H1 (cell line): ENCODE results near the gene SH3D19. TPM values are rescaled to one million over a fixed set of nuclear protein-coding genes. Genes with fewer than 3 reads are reported as not detected.

ENCODE experiments used
- CTCF ChIA-PET: fragments of 300-600 bp; sonication (Branson Sonifier 250); formaldehyde crosslinking; loops from one replicate; lab custom pipeline; 2021; ENCODE audit not compliant: partially characterized antibody; lab: Charles Lee
- POLR2A ChIA-PET: fragments of 300-600 bp; sonication (Branson Sonifier 250); formaldehyde crosslinking; loops from one replicate; lab custom pipeline; 2021; ENCODE audit warnings: inconsistent platforms; ENCODE audit not compliant: partially characterized antibody; lab: Charles Lee
- DNase-seq, 2 experiments: peaks; one replicate each; pipeline versions ENCODE4 v3.0.0 to v3.0.0-alpha.2; 2010 to 2022; ENCODE audit warnings: low spot score in 2 of 2, low read depth in 1 of 2, mixed read lengths in 1 of 2
- FAIRE-seq: peaks from 2 replicates; lab custom pipeline; 2011; peaks lifted over from hg19 to GRCh38; lab: Jason Lieb, UNC
- H2AFZ ChIP-seq: 2 replicates; pipeline ENCODE4 v1.8.1; 2012; ENCODE audit warnings: low read length, inconsistent platforms
- H2AK5ac ChIP-seq: 2 replicates; pipeline ENCODE4 v1.6.1; 2013; ENCODE audit warnings: low read depth, low read length
- H2BK120ac ChIP-seq: replicated peaks from 2 replicates; pipeline ENCODE3; 2013; ENCODE audit warnings: low read depth, low read length, inconsistent platforms
- H2BK12ac ChIP-seq: 2 replicates; pipeline ENCODE4 v1.6.1; 2013; ENCODE audit warnings: low read depth, low read length
- H2BK15ac ChIP-seq: 2 replicates; pipeline ENCODE4 v1.6.1; 2013; ENCODE audit warnings: low read length
- H2BK20ac ChIP-seq: 2 replicates; pipeline ENCODE4 v1.6.1; 2013; ENCODE audit warnings: low read length
- H2BK5ac ChIP-seq: 2 replicates; pipeline ENCODE4 v1.6.1; 2013; ENCODE audit warnings: low read depth, low read length
- H3K14ac ChIP-seq: 2 replicates; pipeline ENCODE4 v1.6.1; 2013; ENCODE audit warnings: inconsistent platforms; ENCODE audit not compliant: insufficient read length
- H3K18ac ChIP-seq: 2 replicates; pipeline ENCODE4 v1.6.1; 2013; ENCODE audit warnings: low read length; ENCODE audit errors: extremely low read depth
- H3K23ac ChIP-seq: 2 replicates; pipeline ENCODE4 v1.6.1; 2013; ENCODE audit warnings: inconsistent platforms; ENCODE audit not compliant: insufficient read length
- H3K23me2 ChIP-seq: 2 replicates; pipeline ENCODE4 v1.6.1; 2013; ENCODE audit warnings: low read depth, low read length
- H3K27ac ChIP-seq: 2 replicates; pipeline ENCODE4 v1.6.1; 2011; ENCODE audit warnings: low read depth, low read length, inconsistent platforms
- H3K27me3 ChIP-seq, 4 experiments: replicated peaks in 1 of 4; 1 replicate in 1 of 4; 2 replicates in 3 of 4; pipeline versions ENCODE4 v1.6.1 to v1.8.1; 2011 to 2013; ENCODE audit warnings: low read length in 3 of 4, mild to moderate bottlenecking in 3 of 4, inconsistent platforms in 2 of 4, mixed read lengths in 2 of 4, moderate library complexity in 1 of 4; ENCODE audit not compliant: control insufficient read depth in 3 of 4, insufficient read depth in 3 of 4; ENCODE audit errors: extremely low read depth in 1 of 4
- H3K36me3 ChIP-seq, 4 experiments: 2 replicates each; pipeline versions ENCODE4 v1.6.1 to v1.8.1; 2011 to 2013; ENCODE audit warnings: mild to moderate bottlenecking in 4 of 4, low read length in 3 of 4, moderate library complexity in 2 of 4, control low read depth in 1 of 4, inconsistent platforms in 1 of 4; ENCODE audit not compliant: insufficient read depth in 4 of 4, control insufficient read depth in 2 of 4
- H3K4ac ChIP-seq: replicated peaks from 2 replicates; pipeline ENCODE3; 2013; ENCODE audit warnings: low read length, low read depth, mixed read lengths, inconsistent platforms; ENCODE audit not compliant: insufficient read length
- H3K4me1 ChIP-seq, 4 experiments: replicated peaks in 1 of 4; 1 replicate in 1 of 4; 2 replicates in 3 of 4; pipeline versions ENCODE4 v1.6.1 to v1.8.1; 2011 to 2013; ENCODE audit warnings: low read length in 3 of 4, inconsistent platforms in 2 of 4, mixed read lengths in 1 of 4; ENCODE audit not compliant: insufficient read depth in 4 of 4, control insufficient read depth in 3 of 4
- H3K4me2 ChIP-seq, 2 experiments: 2 replicates each; pipeline versions ENCODE4 v1.6.1 to v1.8.1; 2011 to 2013; ENCODE audit warnings: low read depth in 2 of 2, low read length in 2 of 2, control low read depth in 1 of 2, inconsistent platforms in 1 of 2, mild to moderate bottlenecking in 1 of 2; ENCODE audit not compliant: insufficient read depth in 1 of 2
- H3K4me3 ChIP-seq, 4 experiments: fragments of 200-600, 300-600 bp in 1 of 4; sonication (generic), shearing (Covaris generic), sonication (Bioruptor Twin) in 1 of 4; 2 replicates each; pipeline versions ENCODE4 v1.5.1 to v1.8.1; 2011 to 2016; ENCODE audit warnings: low read length in 4 of 4, low read depth in 3 of 4, control low read depth in 2 of 4, inconsistent platforms in 2 of 4, mild to moderate bottlenecking in 2 of 4, mixed read lengths in 1 of 4, moderate library complexity in 1 of 4; ENCODE audit not compliant: insufficient read depth in 2 of 4; ENCODE audit errors: extremely low read depth in 1 of 4
- H3K56ac ChIP-seq: replicated peaks from 2 replicates; pipeline ENCODE3; 2013; ENCODE audit warnings: low read depth, mild to moderate bottlenecking, mixed read lengths, low read length, inconsistent platforms; ENCODE audit not compliant: insufficient read length
- H3K79me1 ChIP-seq: 2 replicates; pipeline ENCODE4 v1.6.1; 2013; ENCODE audit warnings: low read depth, low read length, control low read depth
- H3K79me2 ChIP-seq, 2 experiments: 2 replicates each; pipeline versions ENCODE4 v1.6.1 to v1.8.1; 2012 to 2013; ENCODE audit warnings: low read length in 2 of 2, mild to moderate bottlenecking in 2 of 2, inconsistent platforms in 1 of 2; ENCODE audit not compliant: insufficient read depth in 2 of 2, control insufficient read depth in 1 of 2
- H3K9ac ChIP-seq, 4 experiments: replicated peaks in 1 of 4; 1 replicate in 1 of 4; 2 replicates in 3 of 4; pipeline versions ENCODE4 v1.6.1 to v1.8.1; 2011 to 2013; ENCODE audit warnings: low read depth in 3 of 4, low read length in 3 of 4, control low read depth in 2 of 4, mild to moderate bottlenecking in 2 of 4, moderate library complexity in 2 of 4, inconsistent platforms in 1 of 4; ENCODE audit errors: extremely low read depth in 1 of 4
- H3K9me3 ChIP-seq, 2 experiments: 2 replicates each; pipeline versions ENCODE4 v1.6.1 to v1.8.1; 2012 to 2013; ENCODE audit warnings: mild to moderate bottlenecking in 2 of 2, moderate library complexity in 2 of 2, control low read depth in 1 of 2, inconsistent platforms in 1 of 2, low read depth in 1 of 2, low read length in 1 of 2, mixed read lengths in 1 of 2; ENCODE audit not compliant: insufficient read depth in 2 of 2
- H4K20me1 ChIP-seq, 2 experiments: replicated peaks in 1 of 2; 2 replicates each; pipeline versions ENCODE3 to v1.8.1; 2011 to 2013; ENCODE audit warnings: inconsistent platforms in 2 of 2, low read length in 2 of 2, mild to moderate bottlenecking in 1 of 2; ENCODE audit not compliant: insufficient read depth in 2 of 2, control insufficient read depth in 1 of 2
- H4K5ac ChIP-seq: 2 replicates; pipeline ENCODE4 v1.6.1; 2013; ENCODE audit warnings: low read length, low read depth, mixed read lengths, inconsistent platforms; ENCODE audit not compliant: insufficient read length
- H4K8ac ChIP-seq: 2 replicates; pipeline ENCODE4 v1.8.0; 2013; ENCODE audit warnings: mild to moderate bottlenecking, moderate library complexity, low read length, inconsistent platforms; ENCODE audit not compliant: insufficient read depth; ENCODE audit errors: extremely low read depth
- H4K91ac ChIP-seq: replicated peaks from 2 replicates; pipeline ENCODE3; 2013; ENCODE audit warnings: low read length, mixed read lengths, inconsistent platforms; ENCODE audit not compliant: insufficient read length
- BCL11A ChIP-seq, 2 experiments: IDR thresholded peaks; one replicate each; pipeline ENCODE4 v1.6.1; 2011; ENCODE audit warnings: low read depth in 2 of 2, low read length in 2 of 2, mild to moderate bottlenecking in 2 of 2
- POLR2AphosphoS5 ChIP-seq: IDR thresholded peaks from 2 replicates; pipeline ENCODE4 v1.6.1; 2011; ENCODE audit warnings: low read depth, low read length
- RAD21 ChIP-seq, 2 experiments: IDR thresholded peaks in 1 of 2; conservative IDR thresholded peaks in 1 of 2; 2 replicates each; pipeline ENCODE4 v1.6.1; 2011; ENCODE audit warnings: low read depth in 2 of 2, low read length in 2 of 2, improper control_type of control experiment in 1 of 2, inconsistent platforms in 1 of 2, mild to moderate bottlenecking in 1 of 2, moderate library complexity in 1 of 2
- RBBP5 ChIP-seq: IDR thresholded peaks from 2 replicates; pipeline ENCODE4 v1.7.1; 2012; ENCODE audit warnings: low read depth, mild to moderate bottlenecking, inconsistent platforms, low read length, moderate library complexity, borderline replicate concordance
- SIN3A ChIP-seq, 2 experiments: IDR thresholded peaks in 1 of 2; conservative IDR thresholded peaks in 1 of 2; 2 replicates each; pipeline ENCODE4 v1.6.1; 2011 to 2012; ENCODE audit warnings: low read length in 2 of 2, improper control_type of control experiment in 1 of 2, low read depth in 1 of 2, mild to moderate bottlenecking in 1 of 2
- WGBS, 2 experiments: shearing (Covaris generic) in 1 of 2; methylation state at CpG; one replicate each; pipeline versions ENCODE4 v1.1.6 to v1.1.7; 2013 to 2015; ENCODE audit warnings: low lambda C conversion rate in 2 of 2, mixed read lengths in 2 of 2, inconsistent platforms in 1 of 2, low coverage in 1 of 2, missing lambda C conversion rate in 1 of 2; ENCODE audit not compliant: insufficient replicate concordance in 2 of 2, insufficient coverage in 1 of 2, insufficient read length in 1 of 2; ENCODE audit errors: extremely low coverage in 1 of 2, missing lambda C conversion rate in 1 of 2; 5-methylcytosine and 5-hydroxymethylcytosine counted together
- polyA plus RNA-seq, 7 experiments: library from polyadenylated mRNA; depleted of rRNA in 3 of 7; stranded (reverse) in 5 of 7; unstranded in 2 of 7; fragments of >200 nt in 5 of 7; fragments of 200-250 nt in 2 of 7; gene quantifications; 1 replicate in 5 of 7; 2 replicates in 1 of 7; 4 replicates in 1 of 7; pipeline versions ENCODE4 v1.2.1 to v1.2.3, GENCODE V29; 2011 to 2013; ENCODE audit warnings: missing spikeins in 2 of 7, mixed read lengths in 2 of 7
- total RNA-seq: library from RNA; stranded (reverse); fragmentation: NEBNext Ultra II Directional; extraction: Animal tissue kit (Norgen Biotek cat#: 25700); gene quantifications from 2 replicates; pipeline ENCODE4 v1.2.1, GENCODE V29; 2021

The SH3D19 gene
- total and polyA plus RNA-seq, 2 of the 8 experiments (the other 6 are each of a cell fraction or from before 2014, with no cell fraction given) = 11.7 to 51.3 TPM

DNA sequence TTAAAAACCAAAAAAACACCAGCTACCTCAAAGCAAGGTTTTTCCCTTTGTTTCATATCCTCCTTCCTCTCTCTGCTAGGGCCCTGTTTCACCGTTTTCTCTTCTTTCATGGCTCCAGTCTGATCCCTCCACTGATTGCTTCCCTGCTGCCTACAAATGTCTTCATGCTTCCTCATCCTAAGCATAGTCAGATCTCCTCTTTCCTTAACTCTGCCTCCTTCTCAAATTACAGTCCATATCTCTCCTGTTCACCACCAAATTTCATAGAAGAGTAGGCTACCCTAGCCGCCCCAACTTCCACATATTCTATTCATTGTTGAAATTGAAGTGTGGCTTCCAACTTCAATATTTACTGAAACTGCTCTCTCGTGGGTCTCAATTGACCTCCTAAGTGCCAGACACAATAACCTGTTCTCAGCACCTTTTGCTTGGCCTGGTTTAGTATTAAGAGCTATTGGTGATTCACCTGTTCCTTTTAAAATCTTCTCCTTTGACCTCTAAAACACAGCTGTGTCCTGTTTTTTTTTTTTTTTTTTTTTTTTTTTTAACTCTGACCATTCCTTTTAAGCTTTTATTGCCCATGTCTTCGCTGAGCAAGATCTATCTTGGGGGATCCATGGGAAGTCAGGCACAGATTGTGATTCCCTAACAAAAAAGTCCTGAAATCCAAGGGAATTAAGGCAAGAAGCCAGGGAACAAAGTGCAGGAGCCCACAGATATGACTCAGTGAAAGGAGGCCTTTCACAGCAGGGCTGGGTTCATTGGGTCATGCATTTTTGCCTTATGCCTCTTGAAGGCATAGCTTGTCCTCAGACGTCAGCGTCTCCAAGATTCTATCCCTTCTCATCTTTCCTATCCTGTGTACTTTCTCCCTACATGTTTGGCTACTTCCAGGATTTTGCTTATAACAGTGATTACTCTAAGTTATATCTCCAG, 140.6 kb downstream of the SH3D19 start:
- WGBS, 2 experiments = 82% methylated on average over 6 of the region's 6 CpGs; no CpG with 5 or more reads in 1 of the 2 experiments
- no peak overlapping the region for H3K18ac ChIP-seq
- FAIRE-seq = no peak
- H2BK5ac ChIP-seq = no peak overlapping the region
- no peak overlapping the region for H2BK120ac ChIP-seq
- no peaks in the 10 kb centered on the region; the same call in 1 of the 2 replicates for H3K79me1 ChIP-seq
- H3K27me3 ChIP-seq = no peaks in the 10 kb centered on the region
- H2BK15ac ChIP-seq = no peak overlapping the region
- no peak overlapping the region for H3K56ac ChIP-seq
- TF ChIP-seq RBBP5 (no peak), SIN3A (conservative IDR thresholded peaks at IDR 0.05 in 1 of 2, IDR thresholded peaks at IDR 0.05 in 1 of 2; ENCODE audit: low read depth in 1 of 2, low read length in 2 of 2) (no peak), BCL11A (IDR thresholded peaks at IDR 0.05; ENCODE audit: low read depth in 2 of 2, low read length in 2 of 2) (no peak), RAD21 (IDR thresholded peaks at IDR 0.05 in 1 of 2, conservative IDR thresholded peaks at IDR 0.05 in 1 of 2; ENCODE audit: low read depth in 2 of 2, low read length in 2 of 2) (no peak), POLR2AphosphoS5 (no peak)
- H4K5ac ChIP-seq = no peak overlapping the region
- no peak overlapping the region for H3K9ac ChIP-seq
- no peak overlapping the region for H4K8ac ChIP-seq
- no peak overlapping the region for H3K23ac ChIP-seq
- no peak overlapping the region for H3K4ac ChIP-seq
- no peak for DNase-seq
- ChIA-PET CTCF (interaction anchor here (0.6 to 1.4 kb wide), 2 partner anchors 258 to 442 kb away, joined by 3 read pairs; no protein-coding TSS in a partner anchor), POLR2A (interaction anchor here (0.6 kb wide), 2 partner anchors 29 to 56 kb away, joined by 3 read pairs; no protein-coding TSS in a partner anchor)
- H3K14ac ChIP-seq = no peak overlapping the region
- no peak overlapping the region for H2BK12ac ChIP-seq
- no peak overlapping the region for H2AK5ac ChIP-seq
- H3K4me3 ChIP-seq = no peak overlapping the region
- no peaks in the 10 kb centered on the region for H3K9me3 ChIP-seq
- H3K27ac ChIP-seq = no peak overlapping the region
- H3K4me2 ChIP-seq = no peak overlapping the region
- no peaks in the 10 kb centered on the region for H3K4me1 ChIP-seq
- no peak overlapping the region for H2AFZ ChIP-seq
- H4K20me1 ChIP-seq = no peaks in the 10 kb centered on the region
- no peak overlapping the region for H4K91ac ChIP-seq
- H3K23me2 ChIP-seq = no peaks in the 10 kb centered on the region
- H3K36me3 ChIP-seq = no peaks in the 10 kb centered on the region
- no peak overlapping the region for H2BK20ac ChIP-seq
- no peaks in the 10 kb centered on the region for H3K79me2 ChIP-seq
